Measurements from ENCODE around the gene MYO3B. TPM values are rescaled to one million over a fixed set of nuclear protein-coding genes. Genes with fewer than 3 reads are reported as not detected.

MYO3B gene
- total RNA-seq, 4 donors from 2014 or later, result not detected

DNA sequence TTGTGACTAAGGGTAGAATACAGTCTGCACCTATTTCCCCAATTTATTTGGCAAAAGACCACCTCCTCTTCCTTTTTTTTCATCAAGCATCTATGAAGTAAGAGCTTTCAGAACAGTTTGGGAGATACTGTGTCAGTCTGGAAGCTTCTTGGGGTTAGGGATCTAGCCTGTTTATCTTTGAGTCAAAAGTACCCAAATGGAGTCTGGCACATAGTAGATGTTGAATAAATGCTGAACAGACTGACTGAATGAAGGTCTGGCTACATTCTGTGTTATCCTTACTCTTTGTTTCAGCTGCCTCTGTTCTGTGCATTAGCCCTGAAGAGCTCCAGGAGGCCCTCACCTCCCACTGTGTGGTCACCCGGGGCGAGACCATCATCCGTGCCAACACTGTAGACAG, 223.2 kb downstream of the MYO3B start:
- no peak for DNase-seq (ENCODE audit: low spot score)
- no peak for ATAC-seq (ENCODE audit: low FRiP score)
- no peak for TF ChIP-seq CTCF (IDR thresholded peaks at IDR 0.05)

DNA sequence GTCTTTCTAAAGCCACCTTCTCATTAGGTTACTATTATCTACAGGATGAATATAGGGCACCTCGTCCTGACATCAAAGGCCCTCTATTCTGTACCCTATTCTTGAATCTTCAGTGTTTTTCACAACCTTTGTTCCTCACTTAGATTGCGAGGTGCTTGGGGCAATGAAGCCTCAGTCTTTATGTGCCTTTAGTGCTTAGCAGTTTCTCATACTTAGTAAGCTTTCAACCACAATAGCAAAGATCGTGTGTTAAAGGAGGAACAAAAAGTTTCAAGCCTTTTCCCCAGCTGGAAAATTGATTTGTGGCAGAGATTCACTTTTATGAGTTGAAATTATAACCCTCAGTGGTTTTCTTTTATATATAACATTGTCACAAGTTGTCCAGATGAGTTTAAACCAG, 226.9 kb downstream of the MYO3B start:
- TF ChIP-seq CTCF (IDR thresholded peaks at IDR 0.05), result no peak
- ATAC-seq (ENCODE audit: low FRiP score) (no peak), DNase-seq (ENCODE audit: low spot score) (no peak)

DNA sequence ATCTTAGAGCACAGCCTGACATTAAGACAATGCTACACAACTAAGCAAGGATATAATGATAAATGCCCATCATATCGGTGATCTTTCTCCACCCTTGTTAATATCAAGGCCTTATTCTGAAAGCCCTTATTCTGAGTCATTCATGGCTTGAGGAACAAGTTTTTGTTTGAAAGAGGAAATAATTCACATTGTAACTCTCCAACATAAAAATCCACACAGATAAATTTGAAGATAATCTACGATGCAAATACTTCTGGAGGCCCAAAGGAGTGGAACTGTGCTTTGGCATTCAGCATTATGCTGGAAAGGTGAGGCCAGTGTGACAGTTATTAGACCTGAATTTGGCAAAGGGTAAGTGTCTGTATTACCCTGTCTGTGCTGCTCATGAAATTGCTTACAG, 227.4 kb downstream of the MYO3B start:
- no peak for TF ChIP-seq CTCF (IDR thresholded peaks at IDR 0.05)
- ATAC-seq (ENCODE audit: low FRiP score) (no peak), DNase-seq (ENCODE audit: low spot score) (no peak)

GRCh38 chr2:170408461-170409163, 230.7 kb downstream of the MYO3B start:
- ATAC-seq (ENCODE audit: low FRiP score) (peak; percentile 55), DNase-seq (ENCODE audit: low spot score) (no peak)
- no peak for TF ChIP-seq CTCF (IDR thresholded peaks at IDR 0.05)

DNA sequence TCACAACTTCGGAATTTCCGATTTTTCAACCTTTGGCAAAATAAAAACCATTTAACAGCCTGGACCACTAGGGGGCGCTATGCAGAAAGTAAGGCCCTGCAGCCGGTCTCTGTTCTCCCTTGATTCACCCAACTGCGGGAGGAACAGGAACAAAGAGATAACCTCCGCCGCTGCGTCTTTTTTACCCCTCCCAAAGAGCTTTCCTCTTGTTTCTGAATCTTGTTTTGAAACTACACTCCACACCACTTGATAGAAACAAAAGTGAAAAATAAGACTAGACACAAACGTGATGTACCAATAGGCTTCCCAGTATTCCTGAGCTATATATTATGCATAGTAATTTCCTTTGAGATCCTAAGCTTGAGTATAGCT, 231.2 kb downstream of the MYO3B start:
- TF ChIP-seq CTCF (IDR thresholded peaks at IDR 0.05), result peak in 1 of 3 donors; percentile 52
- ATAC-seq (ENCODE audit: low FRiP score) (peak; percentile 83), DNase-seq (ENCODE audit: low spot score) (peak; percentile 86)

DNA sequence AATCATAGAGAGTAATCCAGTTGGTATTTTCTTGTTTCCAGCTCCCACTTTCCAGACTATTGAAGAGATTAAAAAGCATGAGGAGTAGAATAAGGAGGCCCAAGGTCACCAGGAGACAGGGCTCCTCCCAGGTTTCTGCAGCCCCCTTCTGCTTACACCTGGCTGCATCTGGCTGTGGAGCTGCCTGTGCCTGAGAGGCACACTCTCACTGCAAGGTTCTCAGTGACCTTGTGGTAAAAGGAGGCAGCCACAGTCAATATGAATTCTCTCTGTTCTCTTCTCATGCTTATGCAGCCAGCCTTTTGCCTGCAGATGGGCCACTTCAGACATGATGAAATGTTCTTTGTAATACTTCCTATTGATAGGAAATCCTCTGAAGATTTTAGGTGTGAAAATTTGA, 233.7 kb downstream of the MYO3B start:
- ATAC-seq (ENCODE audit: low FRiP score), result no peak
- no peak for DNase-seq (ENCODE audit: low spot score)
- no peak for TF ChIP-seq CTCF (IDR thresholded peaks at IDR 0.05)

DNA sequence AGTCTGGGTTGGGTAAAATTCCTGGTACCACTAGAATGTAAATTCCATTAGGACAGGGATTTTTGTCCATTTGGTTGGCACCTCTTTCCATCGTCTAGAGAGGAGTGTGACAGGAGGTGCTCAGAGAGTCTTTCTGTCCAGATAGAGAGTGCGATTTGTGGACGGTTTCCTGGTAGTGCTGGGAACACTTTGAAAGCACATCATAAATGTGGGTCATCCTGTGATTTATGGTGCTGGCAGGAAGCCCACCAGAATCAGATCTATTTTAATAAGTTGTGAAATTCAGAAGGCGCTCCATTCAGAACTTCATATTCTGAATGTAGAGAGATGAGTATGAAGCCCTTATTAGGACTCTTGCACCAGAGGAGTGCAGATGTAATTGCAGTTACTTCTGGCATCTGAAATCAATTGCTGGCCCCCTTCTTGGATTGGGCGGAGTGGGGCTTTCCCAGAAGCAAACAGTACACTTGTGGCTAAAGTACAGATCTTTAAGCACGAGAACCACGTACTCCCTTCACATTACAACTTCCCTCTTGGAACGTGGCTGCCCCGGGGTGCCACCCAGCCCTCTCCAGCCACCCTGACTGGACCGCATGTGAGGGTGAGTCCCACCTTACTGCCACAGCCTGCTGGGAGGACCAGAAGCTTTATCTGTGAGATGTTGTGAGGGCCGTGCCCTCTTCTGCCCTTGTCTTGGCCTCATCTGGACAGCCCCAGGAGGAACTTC, 243.2 kb downstream of the MYO3B start:
- ATAC-seq (ENCODE audit: low FRiP score) (peak; percentile 83), DNase-seq (ENCODE audit: low spot score) (no peak)
- TF ChIP-seq CTCF (IDR thresholded peaks at IDR 0.05), result no peak
